ENCODE data around the gene EGR1.

The EGR1 gene

GRCh38 chr5:138454121-138454520 lies 11.2 kb upstream of the EGR1 start:
- DNase-seq (ENCODE audit: insufficient read length, low spot score) (no peak), FAIRE-seq (no peak)
- TF ChIP-seq CTCF (IDR thresholded peaks at IDR 0.05; ENCODE audit: insufficient read depth, missing control alignments) = no peak

- FAIRE-seq (no peak), DNase-seq (ENCODE audit: insufficient read length, low spot score) (no peak)
- TF ChIP-seq CTCF (IDR thresholded peaks at IDR 0.05; ENCODE audit: insufficient read depth, missing control alignments) = no peak
Observed at GRCh38 chr5:138455232-138455930, 9.9 kb upstream of the EGR1 start.

GRCh38 chr5:138457531-138458275 lies 7.6 kb upstream of the EGR1 start:
- FAIRE-seq = no peak
- DNase-seq (ENCODE audit: insufficient read length, low spot score) = no peak
- TF ChIP-seq CTCF (IDR thresholded peaks at IDR 0.05; ENCODE audit: insufficient read depth, missing control alignments) = no peak

GRCh38 chr5:138458384-138458783 lies 6.9 kb upstream of the EGR1 start:
- no peak for DNase-seq (ENCODE audit: insufficient read length, low spot score)
- no peak for TF ChIP-seq CTCF (IDR thresholded peaks at IDR 0.05; ENCODE audit: insufficient read depth, missing control alignments)
- FAIRE-seq = no peak

- DNase-seq (ENCODE audit: insufficient read length, low spot score) (no peak), FAIRE-seq (no peak)
- TF ChIP-seq CTCF (IDR thresholded peaks at IDR 0.05; ENCODE audit: insufficient read depth, missing control alignments) = no peak
Observed at GRCh38 chr5:138458856-138459255, 6.4 kb upstream of the EGR1 start.

- no peak for TF ChIP-seq CTCF (IDR thresholded peaks at IDR 0.05; ENCODE audit: insufficient read depth, missing control alignments)
- no peak for FAIRE-seq
Observed at GRCh38 chr5:138459311-138459933, 5.9 kb upstream of the EGR1 start.

More at GRCh38 chr5:138459311-138459933, 5.9 kb upstream of the EGR1 start:
- DNase-seq (ENCODE audit: insufficient read length, low spot score) = no peak

All from D721Med (cell line).